GM19463 (cell line): Measurements from ENCODE around the gene SLFN13.
"Not testable (repeated sequence)": the region's sequence is repeated elsewhere in the genome, so short reads cannot be mapped to it uniquely, and the experiment has no call there.

ENCODE experiments used
- ATAC-seq: cut with Tn5 transposase; IDR thresholded peaks from one replicate; pipeline ENCODE4 v1.9.1; 2021; ENCODE audit warnings: mild to moderate bottlenecking, moderate library complexity; ENCODE audit not compliant: unreplicated experiment

The SLFN13 gene

DNA sequence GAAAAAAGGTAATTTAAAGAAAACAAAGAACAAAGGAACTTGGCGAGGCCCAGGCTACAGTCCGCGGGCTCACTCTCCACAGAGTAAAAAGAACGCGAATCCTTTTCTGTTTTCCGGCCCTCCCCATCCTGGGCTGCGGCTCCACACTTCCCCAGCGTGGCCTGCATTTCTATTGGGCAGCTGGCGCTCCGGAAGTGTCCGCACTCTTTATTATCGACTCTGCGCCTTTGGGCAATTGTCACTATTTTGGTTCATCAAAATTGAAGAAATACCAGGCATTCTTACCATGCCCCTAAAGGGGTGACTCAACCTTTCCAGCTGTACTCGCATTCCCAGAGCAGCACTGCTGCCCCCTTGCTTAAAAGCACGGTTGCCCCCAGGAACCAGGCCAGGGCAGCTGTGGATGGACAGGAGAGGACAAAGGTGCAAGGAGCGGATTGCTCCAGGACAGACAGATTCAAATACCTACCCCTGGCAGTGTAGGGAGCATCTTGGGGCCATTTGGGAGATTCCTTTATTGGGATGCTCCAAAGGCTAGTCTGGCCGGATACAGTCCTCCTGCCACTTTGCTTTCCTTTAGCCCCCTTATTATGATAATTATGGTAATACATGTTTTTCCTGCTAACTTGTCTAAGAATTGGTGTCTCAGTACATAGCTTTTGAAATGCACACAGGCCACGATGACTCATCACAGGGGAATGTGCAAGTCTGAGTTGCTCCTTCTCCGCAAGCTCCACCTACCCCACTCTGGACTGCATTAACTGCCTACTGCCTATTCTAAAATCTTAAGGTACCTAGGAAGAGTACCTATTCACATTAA is 15.3 kb downstream of the SLFN13 start:
- peak; percentile 59 for ATAC-seq

DNA sequence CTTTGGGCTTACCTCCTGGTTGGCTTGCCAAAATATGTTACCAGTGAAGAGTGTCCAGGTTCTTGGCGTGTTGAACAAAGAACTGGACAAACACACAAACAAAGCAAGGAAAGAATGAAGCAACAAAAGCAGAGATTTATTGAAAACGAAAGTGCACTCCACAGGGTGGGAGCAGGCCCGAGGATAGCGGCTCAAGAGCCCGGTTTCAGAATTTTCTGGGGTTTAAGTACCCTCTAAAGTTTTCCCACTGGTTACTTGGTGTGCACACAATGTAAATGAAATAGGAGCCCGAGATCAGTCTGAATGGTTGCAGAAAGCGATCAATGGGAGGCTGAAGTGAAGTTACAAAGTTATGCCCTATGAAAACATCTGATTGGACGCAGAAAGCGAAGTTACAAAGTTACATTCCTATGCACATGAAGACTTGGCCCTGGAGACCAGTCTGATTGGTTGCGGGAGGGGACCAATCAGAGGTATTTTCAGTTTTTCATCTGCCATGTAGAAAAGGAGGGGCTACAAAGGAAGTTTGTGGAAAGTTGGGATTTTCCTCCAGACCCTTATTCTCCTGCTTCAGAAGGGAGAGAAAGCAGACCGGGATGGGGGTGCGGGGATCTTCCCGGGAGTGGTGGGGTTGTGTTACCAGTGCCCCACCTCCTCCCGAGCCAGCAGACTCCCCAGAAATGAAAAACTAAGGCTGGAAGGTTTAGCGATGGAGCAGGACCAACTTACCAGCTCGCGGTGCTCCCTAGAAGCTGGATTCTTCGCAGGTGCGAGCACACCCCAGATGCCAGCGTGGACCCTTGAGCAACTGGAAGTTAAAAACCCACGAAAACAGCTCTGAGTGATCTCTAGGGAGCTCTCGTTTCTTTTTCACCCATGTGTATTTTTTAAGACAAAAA is 16.1 kb downstream of the SLFN13 start, which contains the start of gene SLFN12:
Gene SLFN12 (minus strand): TSS at position 325 of the 899 bp plus-strand sequence. CDS start 9,472 bp downstream, outside the sequence.
- ATAC-seq, result peak; percentile 58

- ATAC-seq, result no peak
Measured at GRCh38 chr17:35429702-35430101, 18.9 kb downstream of the SLFN13 start.

GRCh38 chr17:35428229-35428628 is 20.3 kb downstream of the SLFN13 start:
- ATAC-seq, result no peak

GRCh38 chr17:35423761-35424160 is 24.8 kb downstream of the SLFN13 start:
- ATAC-seq, result no peak

GRCh38 chr17:35421069-35421468 is 27.5 kb downstream of the SLFN13 start:
- not testable (repeated sequence) for ATAC-seq

DNA sequence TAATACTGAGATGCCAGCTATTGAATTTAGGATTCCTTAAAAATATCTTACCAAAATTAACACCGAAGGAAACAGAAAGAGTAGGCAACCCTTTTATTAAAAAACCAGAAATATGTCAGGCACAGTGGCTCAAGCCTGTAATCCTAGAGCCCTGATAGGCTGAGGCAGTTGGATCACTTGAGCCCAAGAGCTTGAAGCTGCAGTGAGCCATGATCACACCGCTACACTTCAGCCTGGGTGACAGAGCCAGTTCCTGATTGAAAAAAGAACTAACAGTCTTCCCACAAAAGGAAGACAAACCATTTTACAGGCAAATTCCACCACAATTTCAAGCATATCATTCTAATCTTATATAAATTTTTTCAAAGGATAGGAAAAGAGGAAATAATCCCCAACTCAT is 31.9 kb downstream of the SLFN13 start:
- ATAC-seq, result no peak

DNA sequence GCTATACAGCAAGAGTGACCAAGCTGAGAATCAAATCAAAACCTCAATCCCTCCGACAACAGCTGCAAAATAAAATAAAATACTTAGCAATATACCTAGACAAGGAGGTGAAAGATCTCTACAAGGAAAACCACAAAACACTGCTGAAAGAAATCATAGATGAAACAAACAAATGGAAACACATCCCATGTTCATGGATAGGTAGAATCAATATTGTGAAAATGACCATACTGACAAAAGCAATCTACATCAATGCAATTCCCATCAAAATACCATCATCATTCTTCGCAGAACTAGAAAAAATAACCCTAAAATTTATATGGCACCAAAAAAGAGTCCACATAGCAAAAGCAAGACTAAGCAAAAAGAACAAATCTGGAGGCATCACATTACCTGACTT is 33.9 kb downstream of the SLFN13 start:
- not testable (repeated sequence) for ATAC-seq

DNA sequence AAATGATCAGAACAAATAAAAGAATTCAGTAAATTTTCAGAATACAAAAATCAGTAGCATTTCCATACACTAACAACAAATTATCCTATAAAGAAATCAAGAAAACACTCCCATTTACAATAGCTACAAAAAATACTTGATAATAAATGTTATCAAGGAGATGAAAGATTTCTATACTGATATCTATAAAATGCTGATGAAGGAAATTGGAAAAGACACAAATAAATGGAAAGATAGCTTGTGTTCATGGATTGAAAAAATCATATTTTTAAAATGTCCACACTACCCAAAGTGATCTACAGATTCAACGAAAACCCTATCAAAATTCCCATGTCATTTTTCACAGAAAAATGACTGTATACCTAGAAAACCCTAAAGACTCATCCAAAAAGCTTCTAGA is 34.3 kb downstream of the SLFN13 start:
- ATAC-seq, result no peak

- ATAC-seq, result no peak
Measured at GRCh38 chr17:35407531-35407930, 41.0 kb downstream of the SLFN13 start.

GRCh38 chr17:35406568-35406967 is 42.0 kb downstream of the SLFN13 start:
- ATAC-seq, result no peak

DNA sequence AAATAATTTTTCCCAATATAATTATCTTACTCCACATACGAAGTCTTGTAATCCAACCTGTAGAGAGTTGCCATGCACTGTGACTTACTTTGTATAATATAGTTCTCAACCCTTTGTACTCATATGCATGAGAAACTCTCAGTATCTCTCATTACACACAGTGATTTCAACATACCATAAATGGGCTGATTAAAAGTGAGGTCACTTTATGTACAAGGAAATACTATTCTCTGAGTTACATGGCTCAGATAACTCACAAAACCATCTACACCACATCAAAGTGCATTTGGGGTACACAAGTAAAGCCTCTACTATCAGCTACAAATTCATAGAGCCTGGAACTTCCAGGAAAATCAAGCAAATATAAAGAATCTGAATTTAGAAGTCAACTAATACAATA is 44.2 kb downstream of the SLFN13 start:
- ATAC-seq, result no peak

DNA sequence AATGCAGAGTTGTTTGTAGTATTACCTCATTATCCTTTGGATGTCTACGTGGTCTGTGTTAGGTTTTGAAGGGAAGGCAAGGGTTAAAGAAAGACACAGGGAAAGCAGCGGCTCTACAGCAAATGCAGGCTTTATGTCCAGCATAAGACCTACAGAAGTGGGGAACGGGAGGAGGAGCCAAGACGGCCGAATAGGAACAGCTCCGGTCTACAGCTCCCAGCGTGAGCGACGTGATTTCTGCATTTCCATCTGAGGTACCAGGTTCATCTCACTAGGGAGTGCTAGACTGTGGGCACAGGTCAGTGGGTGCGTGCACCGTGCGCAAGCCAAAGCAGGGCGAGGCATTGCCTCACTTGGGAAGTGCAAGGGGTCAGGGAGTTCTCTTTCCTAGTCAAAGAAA is 54.8 kb downstream of the SLFN13 start:
- not testable (repeated sequence) for ATAC-seq

DNA sequence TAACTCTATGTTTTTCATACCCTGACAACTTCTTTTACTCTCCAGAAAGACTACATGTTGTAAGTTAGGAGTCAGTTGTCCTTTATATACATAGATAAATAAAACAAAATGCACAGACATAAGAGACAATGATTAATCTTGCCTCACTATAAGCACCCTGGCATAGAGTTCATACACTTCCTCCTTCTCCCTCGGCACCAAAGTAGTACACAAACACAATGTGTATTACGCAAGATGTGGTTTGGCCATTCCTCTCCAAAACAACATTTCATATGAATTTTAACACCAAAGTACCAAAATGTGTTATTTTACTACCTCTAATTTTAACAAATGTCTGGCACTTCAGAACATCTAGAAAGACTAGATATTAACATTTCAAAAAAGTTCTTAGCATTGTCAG is 57.9 kb downstream of the SLFN13 start:
- ATAC-seq, result no peak

GRCh38 chr17:35390156-35390555 is 58.4 kb downstream of the SLFN13 start:
- ATAC-seq, result no peak

- no peak for ATAC-seq
Measured at GRCh38 chr17:35387496-35387895, 61.1 kb downstream of the SLFN13 start.
